LHCN-M2 (cell line): ENCODE measurements around the gene SQSTM1. TPM values are rescaled to one million over a fixed set of nuclear protein-coding genes. Genes with fewer than 3 reads are reported as not detected.
"Not testable (repeated sequence)": the region's sequence is repeated elsewhere in the genome, so short reads cannot be mapped to it uniquely, and the experiment has no call there.

Experiments
- DNase-seq: peaks from one replicate; pipeline ENCODE4 v3.0.0-alpha.2; 2012; ENCODE audit warnings: low read depth
- total RNA-seq: library from RNA; depleted of rRNA; stranded (reverse); fragments of >200 nt; gene quantifications from 2 replicates; pipeline ENCODE4 v1.2.3, GENCODE V29; 2014

The SQSTM1 gene
- total RNA-seq, 1 experiment from 2014 or later, result 548 TPM

DNA sequence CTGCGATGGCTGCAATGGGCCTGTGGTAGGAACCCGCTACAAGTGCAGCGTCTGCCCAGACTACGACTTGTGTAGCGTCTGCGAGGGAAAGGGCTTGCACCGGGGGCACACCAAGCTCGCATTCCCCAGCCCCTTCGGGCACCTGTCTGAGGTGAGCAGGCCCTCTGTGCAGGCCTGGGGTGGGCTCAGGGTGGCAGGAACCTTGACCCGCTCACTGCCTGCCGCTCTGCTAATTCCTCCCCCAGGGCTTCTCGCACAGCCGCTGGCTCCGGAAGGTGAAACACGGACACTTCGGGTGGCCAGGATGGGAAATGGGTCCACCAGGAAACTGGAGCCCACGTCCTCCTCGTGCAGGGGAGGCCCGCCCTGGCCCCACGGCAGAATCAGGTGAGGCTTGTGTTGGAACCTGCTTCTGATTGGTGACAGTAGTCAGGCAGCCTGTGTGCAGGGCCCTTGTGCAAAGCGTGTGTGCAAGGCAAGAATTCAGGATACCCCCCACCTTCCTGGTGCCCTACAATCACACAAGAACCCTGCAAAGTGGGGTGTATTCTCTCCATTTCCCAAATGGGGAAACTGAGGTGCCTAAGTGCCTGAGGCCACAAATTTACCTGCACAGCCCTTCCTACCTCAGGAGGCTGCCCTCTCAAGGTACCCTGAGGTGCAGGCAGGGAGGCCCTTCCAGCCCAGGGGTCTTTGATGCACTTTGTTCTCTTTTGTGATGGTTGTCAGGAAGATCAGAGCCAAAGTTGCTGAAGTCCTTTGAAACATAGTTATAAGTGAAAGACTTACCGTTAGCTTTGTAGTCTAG is 3.4 kb downstream of the SQSTM1 start:
- no peak for DNase-seq

DNA sequence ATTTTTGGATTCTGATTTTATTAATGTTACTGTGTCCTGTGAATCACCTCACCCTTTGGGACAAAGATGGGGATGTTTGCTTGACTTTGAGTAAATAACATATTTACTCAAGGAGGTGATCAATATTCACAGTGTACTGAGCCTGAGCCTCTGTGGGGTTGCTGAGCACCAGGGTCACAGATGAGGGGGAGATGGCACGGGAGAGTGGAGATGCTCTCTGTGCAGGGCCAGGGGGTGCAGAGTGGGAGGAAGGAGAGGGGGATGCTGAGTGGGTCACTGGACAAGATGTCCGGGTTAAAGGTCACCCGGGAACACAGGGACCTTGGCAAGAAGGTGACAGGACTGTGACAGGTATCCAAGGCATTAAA is 4.0 kb downstream of the SQSTM1 start:
- no peak for DNase-seq

DNA sequence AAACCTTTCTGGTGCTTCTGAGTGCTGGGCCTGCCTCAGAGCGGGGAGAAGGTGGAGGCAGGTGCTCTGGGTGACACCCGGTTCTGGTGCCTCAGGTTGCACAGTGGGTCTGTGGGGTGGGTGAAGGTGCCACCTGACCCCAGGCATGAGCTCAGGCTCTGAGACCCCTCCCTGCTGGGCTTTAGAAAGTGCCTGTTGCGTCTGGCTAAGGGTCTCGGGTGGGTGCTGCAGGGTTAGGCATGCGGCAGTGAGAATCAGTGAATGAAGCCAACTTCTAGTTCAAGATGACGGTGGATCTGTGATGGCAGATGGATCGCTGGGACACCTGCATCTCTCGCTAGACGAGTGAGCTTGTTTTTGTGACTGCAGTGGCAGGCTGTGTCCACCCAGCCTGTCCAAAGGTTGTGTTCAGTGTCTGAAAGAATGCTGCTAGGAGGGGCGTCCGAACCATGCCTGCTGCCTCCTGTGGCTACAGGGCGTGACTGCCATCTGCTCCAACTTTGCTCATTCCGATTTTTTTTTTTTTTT is 5.0 kb downstream of the SQSTM1 start:
- DNase-seq, result no peak

DNA sequence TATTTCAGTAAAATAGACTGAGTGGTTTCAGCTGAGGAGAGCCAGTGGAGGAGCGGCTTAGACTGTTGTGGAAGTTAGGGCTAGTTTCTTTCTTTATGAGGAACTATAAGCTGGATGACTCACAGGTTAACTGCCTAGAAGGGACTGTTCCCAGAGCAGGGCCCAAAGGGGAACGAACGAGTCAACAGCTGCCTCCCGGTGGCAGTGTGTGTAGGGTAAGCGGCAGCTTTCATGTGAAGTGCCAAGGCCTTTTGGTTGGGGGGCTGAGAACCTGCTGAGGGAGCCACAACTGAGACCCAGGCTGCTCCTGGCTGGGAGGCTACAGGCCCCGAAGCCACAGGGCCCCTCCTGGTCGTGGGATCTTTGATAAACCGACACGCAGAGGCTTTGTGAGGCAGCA is 7.0 kb downstream of the SQSTM1 start:
- peak; percentile 80 for DNase-seq

DNA sequence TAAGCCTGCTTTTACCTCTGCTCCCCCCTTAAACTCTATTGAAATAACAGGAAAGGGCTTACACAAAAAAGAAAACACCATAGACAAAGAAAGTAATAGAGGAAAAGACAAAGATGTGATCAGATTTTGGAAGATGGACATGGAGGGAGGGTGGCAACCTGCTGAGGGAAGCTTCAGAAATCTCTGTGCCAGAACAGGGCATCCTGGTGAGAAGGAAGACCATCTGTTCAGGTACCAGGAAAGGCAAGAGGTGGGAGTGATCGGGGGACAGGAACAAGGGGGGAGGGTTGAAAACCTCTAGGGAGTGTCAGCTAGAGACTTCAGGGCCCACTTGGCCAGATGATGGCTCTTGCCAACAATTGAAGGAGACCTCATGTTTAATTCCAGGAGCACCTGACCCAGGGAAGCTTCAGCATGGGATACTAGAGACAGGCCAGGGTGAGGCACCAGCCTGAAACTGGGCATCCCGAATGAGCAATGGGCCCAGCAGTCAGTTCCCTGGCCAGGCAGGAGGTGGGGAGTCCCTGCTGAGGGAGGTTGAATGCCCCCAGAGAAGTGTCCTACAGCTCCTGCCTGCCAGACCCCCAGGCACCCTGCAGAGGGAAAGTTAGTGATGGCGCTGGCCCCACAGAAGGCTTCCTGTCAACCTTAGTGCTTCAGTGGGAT is 8.2 kb downstream of the SQSTM1 start:
- DNase-seq, result no peak

DNA sequence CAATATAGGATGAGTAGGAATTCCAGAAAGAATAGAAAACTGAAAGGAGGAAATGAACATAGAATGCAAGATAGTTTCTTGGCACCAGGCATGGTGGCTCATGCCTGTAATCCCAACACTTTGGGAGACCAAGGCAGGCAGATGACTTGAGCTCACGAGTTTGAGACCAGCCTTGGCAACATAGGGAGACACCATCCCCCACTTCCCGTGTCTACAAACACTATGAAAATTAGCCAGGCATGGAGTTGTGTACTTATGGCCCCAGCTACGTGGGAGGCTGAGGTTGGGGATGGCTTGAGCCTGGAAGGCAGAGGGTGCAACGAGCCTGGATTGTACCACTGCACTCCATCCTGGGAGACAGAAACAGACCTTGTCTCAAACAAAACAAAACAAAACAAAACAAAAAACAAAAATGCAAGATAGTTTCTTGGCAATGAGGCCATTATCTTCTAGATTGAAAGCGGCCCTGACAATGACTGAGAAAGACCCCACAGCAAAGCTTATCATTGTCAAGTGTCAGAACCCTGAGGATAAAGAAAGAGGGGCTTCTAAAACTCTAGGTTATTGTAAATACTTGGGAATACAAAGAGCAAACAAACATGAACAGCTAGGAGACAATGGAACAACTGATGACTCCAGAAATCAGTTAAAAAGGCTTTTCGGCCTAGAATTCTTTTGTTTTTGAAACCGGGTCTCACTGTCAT is 9.2 kb downstream of the SQSTM1 start:
- no peak for DNase-seq

DNA sequence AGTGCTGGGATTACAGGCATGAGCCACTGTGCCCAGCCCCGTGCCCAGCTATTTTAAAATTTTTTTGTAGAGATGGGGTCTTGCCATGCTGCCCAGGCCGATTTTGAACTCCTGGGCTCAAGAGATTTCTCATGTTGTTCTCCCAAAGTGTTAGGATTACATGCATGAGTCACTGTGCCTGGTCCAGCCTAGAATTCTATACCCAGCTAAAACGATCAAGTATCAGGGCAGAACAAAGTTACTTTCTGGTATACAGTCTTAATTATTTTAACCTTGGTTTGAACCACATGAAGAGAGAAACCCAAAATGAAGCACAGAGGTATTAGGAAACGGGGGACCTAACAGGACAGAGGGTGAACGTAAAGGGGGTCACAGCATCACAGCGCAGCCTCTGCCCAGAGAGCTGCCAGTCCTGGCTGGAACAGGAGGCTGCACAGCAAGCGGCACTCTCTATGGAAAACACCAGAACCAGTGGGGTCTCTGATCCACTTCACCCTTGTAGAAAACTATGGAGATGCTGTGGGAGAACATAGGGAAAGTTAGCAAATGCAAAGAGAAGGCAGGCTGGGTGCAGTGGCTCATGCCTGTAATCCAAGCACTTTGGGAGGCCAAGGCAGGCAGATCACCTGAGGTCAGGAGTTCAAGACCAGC is 10.2 kb downstream of the SQSTM1 start:
- DNase-seq, result no peak

DNA sequence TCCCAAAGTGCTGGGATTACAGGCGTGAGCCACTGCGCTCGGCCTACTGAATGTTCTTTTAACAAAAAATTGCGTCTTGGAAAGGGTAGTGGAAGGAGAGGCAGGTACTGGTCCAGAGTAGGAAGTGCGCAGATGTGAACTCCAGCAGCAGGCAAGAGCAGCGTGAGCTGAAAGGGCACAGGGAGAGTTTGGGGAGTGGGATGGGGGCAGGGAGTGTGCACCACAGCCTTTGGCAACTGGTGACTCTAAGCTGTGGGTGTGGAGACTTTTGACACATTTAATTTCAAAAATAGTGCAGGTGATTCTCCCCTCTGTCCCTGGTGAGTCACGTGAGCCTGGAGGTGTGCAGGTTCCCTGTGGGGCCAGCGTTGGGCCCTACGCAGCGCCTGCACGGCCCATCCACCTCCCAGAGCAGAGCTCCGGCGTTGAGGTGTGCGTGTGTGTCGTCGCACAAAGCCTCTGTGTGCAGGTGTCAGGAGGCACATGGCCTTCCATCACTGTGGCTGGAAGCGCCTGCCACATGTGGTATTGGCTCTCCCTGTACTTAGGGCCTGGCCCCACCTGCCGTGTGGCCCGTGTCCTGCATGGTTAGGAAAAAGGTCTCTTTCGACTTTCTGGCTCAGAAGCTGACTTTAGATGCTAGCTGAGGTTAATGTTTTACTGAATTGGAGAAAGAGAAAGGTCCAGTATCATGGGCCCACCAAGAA is 11.5 kb downstream of the SQSTM1 start:
- no peak for DNase-seq

DNA sequence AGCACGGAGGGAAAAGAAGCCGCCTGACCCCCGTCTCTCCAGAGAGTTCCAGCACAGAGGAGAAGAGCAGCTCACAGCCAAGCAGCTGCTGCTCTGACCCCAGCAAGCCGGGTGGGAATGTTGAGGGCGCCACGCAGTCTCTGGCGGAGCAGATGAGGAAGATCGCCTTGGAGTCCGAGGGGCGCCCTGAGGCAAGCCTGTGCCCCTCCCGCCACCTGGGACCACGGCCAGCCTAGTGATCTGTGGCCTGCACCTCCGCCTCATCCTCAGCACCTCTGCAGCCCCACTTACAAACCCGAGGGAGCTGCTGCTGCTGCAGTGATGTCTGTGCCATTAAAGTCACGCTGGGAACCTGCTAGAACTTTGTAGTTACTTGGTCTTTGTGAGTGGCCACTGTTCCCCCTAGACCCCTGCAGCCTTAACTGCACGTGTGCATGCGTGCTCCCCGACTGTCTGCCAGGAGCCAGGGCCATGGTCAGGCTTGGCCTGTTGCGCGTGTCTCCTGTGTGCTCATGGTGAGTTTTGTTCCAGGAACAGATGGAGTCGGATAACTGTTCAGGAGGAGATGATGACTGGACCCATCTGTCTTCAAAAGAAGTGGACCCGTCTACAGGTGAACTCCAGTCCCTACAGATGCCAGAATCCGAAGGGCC is 12.5 kb downstream of the SQSTM1 start:
- DNase-seq, result no peak

DNA sequence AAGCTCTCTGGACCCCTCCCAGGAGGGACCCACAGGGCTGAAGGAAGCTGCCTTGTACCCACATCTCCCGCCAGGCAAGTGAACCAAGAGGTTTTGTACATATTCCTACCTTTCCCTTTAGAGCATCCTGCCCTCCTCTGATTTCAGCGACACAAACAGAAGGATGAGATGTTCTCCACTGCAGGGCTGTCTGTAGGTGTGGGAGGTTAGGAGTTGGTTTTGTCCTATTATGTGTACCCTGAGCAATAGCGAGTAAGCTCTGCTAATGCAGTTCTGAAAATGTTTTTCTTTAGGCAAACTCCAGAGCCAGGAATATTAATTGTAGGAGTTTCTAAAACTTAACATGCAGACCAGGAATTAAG is 13.0 kb downstream of the SQSTM1 start:
- no peak for DNase-seq

DNA sequence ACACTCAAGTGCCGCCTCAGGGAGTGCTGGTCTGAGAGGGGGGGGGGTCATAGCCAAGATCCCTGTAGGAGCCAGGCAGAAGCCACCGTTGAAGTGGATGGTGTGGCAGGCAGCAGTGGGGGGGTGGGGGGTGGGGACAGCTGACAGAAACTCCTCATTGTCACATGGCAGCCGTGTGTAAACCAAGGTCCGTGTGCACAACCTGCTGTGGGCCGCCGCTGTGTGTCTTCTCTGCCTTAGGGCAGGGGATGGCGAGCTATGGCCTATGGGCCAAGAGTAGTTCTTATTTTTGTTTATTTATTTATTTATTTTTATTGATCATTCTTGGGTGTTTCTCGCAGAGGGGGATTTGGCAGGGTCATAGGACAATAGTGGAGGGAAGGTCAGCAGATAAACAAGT is 13.4 kb downstream of the SQSTM1 start:
- no peak for DNase-seq

DNA sequence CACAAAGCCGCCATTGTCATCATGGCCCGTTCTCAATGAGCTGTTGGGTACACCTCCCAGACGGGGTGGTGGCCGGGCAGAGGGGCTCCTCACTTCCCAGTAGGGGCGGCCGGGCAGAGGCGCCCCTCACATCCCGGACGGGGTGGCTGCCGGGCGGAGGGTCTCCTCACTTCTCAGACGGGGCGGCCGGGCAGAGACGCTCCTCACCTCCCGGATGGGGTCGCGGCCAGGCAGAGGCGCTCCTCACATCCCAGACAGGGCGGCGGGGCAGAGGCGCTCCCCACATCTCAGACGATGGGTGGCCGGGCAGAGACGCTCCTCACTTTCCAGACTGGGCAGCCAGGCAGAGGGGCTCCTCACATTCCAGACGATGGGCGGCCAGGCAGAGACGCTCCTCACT is 14.2 kb downstream of the SQSTM1 start:
- DNase-seq, result not testable (repeated sequence)

DNA sequence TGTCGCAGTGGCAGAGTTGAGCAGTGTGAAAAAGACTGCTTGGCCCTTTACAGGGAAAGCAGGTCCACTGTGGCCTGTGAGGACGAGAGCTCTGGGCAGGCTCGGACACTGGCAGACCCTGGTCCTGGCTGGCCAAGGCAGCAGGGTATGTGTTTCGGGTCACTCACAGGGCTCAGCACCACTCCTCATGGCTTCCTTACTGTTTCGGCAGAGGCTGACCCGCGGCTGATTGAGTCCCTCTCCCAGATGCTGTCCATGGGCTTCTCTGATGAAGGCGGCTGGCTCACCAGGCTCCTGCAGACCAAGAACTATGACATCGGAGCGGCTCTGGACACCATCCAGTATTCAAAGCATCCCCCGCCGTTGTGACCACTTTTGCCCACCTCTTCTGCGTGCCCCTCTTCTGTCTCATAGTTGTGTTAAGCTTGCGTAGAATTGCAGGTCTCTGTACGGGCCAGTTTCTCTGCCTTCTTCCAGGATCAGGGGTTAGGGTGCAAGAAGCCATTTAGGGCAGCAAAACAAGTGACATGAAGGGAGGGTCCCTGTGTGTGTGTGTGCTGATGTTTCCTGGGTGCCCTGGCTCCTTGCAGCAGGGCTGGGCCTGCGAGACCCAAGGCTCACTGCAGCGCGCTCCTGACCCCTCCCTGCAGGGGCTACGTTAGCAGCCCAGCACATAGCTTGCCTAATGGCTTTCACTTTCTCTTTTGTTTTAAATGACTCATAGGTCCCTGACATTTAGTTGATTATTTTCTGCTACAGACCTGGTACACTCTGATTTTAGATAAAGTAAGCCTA is 15.7 kb downstream of the SQSTM1 start:
- DNase-seq, result peak; percentile 29

DNA sequence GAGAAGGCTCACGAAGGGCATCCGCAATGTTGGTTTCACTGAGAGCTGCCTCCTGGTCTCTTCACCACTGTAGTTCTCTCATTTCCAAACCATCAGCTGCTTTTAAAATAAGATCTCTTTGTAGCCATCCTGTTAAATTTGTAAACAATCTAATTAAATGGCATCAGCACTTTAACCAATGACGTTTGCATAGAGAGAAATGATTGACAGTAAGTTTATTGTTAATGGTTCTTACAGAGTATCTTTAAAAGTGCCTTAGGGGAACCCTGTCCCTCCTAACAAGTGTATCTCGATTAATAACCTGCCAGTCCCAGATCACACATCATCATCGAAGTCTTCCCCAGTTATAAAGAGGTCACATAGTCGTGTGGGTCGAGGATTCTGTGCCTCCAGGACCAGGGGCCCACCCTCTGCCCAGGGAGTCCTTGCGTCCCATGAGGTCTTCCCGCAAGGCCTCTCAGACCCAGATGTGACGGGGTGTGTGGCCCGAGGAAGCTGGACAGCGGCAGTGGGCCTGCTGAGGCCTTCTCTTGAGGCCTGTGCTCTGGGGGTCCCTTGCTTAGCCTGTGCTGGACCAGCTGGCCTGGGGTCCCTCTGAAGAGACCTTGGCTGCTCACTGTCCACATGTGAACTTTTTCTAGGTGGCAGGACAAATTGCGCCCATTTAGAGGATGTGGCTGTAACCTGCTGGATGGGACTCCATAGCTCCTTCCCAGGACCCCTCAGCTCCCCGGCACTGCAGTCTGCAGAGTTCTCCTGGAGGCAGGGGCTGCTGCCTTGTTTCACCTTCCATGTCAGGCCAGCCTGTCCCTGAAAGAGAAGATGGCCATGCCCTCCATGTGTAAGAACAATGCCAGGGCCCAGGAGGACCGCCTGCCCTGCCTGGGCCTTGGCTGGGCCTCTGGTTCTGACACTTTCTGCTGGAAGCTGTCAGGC is 16.6 kb downstream of the SQSTM1 start:
- DNase-seq, result no peak

DNA sequence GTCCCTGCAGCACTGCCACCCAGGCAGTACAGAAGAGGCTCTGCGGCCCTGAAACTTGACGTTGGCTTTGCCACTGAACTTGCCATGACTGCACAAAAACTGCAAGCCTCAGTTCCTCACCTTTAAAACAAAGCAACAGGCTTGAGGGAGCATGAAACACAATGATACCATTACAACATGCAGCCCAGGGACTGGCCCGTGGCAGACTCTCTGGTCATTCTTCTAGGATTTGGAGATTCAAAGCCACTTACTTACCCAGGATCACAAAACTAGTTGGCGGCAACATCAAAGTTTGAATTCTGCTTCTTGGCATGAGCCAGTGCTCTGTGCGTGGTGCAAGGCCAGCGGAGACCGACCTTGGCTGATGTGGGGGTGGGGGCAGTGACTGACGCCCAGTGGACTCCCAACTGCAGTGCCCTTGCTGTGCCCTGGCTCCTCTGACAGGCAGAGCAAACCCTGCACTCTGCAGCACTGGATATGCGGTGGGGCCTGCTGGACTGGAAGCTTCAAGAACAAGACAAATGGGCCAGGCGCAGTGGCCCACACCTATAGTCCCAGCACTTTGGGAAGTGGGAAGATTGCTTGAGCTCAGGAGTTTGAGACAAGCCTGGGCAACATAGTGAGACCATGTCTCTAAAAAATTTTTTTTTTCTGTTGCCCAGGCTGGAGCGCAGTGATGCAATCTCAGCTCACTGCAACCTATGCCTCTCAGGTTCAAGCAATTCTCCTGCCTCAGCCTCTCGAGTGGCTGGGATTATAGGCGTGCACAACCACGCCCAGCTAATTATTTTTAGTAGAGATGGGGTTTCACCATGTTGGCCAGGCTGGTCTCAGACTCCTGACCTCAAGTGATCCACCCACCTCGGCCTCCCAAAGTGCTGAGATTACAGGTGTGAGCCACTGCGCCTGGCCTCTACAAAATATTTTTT is 18.9 kb downstream of the SQSTM1 start:
- DNase-seq, result no peak

DNA sequence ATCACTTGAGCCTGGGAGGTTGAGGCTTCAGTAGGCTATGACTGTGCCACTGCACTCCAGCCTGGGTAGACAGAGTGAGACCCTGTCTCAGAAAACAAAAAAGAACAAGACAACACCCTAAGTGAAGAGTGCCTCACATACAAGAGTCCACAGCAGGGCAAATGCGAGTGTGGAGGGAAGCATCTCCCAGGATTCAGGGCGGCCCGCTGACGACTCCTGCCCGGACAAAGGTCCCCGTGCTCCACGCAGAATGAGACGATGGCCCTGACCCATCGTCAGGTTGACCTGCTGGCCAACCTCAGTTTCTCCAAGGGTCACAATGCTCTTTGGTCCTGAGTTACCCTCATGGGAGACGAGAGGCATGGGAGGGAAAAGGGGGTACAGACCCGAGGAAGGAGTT is 19.6 kb downstream of the SQSTM1 start:
- no peak for DNase-seq

DNA sequence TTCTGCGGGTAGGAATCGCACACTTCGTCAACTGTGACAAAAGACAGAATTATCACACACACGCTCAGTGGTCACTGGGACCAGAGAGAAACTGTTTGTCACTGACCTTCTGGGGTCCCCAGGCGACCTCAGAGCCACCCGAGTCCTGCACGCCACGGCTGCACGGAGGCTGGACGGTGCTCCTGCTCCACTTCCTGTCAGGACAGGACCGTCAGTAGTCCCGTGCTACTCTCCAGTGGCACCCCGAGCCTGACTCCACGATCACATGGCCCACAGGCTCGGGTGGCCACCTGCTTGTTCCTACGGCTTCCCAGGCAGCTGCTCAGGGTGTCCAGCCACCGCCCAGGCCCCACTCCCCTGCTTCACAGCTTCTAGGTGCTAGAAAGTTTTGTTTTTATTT is 20.1 kb downstream of the SQSTM1 start:
- no peak for DNase-seq

DNA sequence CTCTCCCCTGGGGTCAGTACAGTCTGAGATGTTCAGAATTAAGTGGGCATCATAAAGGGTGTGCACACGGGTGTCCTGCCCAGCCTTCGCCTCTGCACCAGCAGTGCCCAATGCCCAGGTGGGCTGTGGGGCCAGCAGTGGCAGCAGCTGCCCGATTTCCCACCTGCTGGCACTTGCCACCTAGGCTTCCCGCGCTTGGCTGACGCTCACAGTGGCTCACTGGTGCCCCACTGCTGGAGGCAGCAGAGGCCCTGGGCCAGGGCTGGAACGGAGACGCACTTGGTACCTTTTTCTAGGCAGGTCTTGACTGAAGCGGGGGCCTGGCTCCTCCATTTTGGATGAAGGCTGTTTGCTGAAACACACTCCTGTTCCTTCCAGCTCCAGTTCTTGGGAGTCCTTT is 20.9 kb downstream of the SQSTM1 start:
- DNase-seq, result no peak
